GM21381 (cell line): ENCODE data around the gene ROR2.
"Not testable (repeated sequence)": the region's sequence is repeated elsewhere in the genome, so short reads cannot be mapped to it uniquely, and the experiment has no call there.

ENCODE experiments used
- ATAC-seq: cut with Tn5 transposase; IDR thresholded peaks from one replicate; pipeline ENCODE4 v1.9.1; 2021; ENCODE audit warnings: mild to moderate bottlenecking, moderate library complexity; ENCODE audit not compliant: unreplicated experiment

ROR2 gene

DNA sequence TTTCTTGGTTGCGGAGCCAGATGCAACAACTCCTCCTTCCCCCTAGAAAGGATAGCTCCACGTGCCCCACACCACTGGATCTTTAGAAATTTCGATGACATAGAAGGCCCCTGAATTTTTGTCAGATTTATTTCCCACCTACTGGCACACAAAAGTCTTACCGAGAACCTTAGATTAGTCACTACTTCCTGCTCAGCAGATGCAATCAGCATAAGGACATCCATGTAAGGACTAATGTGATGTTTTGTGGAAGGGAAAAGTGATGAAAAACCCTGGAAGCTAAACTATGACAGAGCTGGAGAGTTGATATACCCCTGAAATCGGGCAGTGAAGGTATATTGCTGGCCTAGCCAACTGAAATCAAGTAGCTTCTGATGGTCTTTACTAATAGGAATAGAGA is 400.9 kb downstream of the ROR2 start:
- no peak for ATAC-seq

DNA sequence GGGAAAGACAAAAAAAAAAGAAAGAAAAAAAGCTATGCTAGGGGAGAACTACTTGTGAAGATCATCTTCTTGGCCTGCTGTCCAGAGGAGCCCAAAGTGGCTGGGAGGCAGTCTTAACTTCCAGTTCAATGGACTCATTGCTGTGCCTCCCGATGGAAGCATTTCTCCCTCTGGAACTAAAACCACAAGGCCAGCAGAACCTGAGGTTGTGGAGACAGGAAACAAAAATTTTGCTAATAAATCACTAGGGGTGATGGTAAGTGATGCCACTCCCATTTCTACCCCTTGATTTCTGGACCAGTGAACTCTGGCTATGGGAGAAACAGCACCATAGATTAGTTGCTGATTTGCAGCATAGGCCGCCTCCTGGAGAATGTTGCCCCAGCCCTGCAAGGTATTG is 402.9 kb downstream of the ROR2 start:
- ATAC-seq, result no peak

DNA sequence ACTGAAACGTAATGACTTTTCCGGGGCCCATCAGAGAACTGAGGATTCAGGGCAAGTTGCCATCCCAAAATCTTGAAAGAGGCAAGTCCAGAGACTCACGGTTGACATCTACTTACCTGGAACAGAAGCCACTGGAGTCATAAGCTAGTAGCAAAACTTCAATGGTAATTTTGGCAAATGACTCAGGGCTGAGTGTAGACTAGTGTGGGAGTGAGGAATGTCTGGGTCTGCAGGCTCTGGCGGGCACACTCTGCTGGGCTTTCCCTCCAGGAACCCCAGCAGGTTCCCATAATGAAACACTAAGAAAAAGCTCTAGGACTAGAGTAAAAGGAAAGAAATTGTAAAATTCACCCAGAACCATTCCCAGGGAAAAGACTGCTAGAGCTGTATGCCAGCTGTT is 403.5 kb downstream of the ROR2 start:
- ATAC-seq, result no peak

DNA sequence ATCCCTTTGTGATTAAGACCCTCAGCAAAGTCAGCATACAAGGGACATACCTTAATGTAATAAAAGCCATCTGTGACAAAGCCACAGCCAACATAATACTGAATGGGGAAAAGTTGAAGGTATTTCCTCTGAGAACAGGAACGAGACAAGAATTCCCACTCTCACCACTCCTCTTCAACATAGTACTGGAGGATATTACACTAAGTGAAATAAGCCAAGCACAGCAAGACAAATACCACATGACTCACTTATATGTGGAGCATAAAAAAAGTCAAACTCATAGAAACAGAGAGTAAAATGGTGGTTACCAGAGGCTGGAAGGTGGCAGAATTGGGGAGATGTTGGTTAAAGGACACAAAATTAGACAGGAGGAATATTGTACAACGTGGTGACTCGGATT is 408.3 kb downstream of the ROR2 start:
- ATAC-seq, result no peak

DNA sequence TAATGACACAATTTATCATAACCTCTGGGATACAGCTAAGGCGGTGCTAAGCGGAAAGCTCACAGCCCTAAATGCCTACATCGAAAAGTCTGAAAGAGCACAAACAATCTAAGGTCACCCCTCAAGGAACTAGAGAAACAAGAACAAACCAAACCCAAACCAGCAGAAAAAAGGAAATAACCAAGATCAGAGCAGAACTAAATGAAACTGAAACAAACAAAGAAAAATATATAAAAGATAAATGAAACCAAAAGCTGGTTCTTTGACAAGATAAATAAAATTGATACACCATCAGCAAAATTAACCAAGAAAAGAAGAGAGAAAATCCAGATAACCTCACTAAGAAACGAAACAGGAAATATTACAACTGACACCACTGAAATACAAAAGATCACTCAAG is 409.5 kb downstream of the ROR2 start:
- ATAC-seq, result not testable (repeated sequence)

DNA sequence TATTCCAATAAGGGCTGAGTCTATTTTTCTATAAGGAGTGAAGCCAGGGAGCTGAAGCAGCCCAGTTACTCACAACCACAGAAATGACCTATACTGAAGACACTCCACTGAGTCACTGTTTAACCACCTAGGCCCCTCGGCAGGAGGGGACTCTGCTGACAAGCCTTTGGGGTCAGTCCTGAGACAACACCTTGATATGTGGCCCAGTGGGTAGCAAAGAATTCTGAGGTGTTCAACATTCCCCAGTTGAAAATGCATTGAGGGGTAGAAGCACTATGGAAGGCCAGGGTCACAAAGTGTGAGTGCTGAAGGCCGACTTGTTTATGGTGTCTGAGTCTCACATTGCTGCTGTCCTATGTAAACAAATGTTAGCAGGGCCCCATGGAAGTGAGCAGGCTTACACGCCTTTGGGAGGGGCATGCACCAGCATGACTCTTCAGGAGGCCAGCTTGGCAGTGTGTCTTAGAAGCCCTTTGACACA is 413.8 kb downstream of the ROR2 start:
- ATAC-seq, result no peak

DNA sequence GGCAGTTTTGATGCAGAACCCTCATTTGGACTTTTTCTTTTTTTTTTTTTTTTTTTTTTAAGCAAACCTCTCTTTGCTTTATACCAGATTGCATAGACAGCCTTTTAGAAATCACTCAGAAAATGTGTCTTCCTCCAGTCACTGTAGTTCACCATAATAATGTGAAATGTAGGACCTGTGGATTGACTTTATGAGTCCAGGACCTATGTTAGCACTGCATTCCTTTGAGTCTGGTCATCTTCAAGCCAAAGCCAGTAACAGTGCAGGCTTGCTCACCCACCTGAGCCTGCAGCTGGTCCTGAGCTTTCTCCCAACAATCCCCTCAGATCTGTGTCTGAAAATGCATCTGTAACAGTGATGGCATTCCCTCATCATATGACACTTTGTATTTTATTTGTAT is 415.7 kb downstream of the ROR2 start:
- no peak for ATAC-seq

DNA sequence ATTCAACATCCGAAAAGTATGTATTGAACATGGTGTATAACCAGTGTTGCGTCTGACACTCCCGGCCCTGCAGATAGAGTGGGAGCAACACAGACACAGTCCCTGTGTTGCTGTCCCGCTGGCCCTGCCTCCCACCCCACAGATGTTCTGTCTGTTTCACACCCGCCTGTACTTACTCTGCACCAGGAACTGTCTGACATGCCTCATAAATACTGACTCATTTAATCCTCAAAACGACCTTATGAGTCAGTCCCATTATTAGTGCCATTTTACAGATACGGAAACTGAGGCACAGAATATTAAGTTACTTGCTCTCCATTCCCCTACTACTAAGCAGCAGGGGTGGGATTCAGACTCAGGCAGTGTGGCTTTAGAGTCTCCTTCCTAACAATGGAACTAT is 416.6 kb downstream of the ROR2 start:
- no peak for ATAC-seq

DNA sequence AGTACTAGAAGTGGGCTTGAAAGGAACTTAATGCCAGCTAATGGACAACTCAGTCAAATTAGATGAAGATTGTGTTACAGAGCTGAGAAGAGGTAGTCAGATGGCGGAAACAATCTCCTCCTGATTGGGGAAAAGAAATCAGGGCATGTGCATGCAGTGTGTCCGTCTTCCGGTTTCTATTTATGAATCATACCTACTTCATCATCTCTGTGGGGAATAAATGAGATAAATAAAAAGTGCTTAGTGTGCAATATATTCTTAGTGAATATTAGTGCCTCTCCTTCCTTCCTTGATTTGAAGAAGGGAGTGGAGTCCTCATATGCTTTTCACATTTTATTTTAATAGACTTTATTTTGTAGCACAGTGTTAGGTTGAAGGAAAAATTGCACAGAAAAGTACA is 417.7 kb downstream of the ROR2 start:
- ATAC-seq, result no peak

DNA sequence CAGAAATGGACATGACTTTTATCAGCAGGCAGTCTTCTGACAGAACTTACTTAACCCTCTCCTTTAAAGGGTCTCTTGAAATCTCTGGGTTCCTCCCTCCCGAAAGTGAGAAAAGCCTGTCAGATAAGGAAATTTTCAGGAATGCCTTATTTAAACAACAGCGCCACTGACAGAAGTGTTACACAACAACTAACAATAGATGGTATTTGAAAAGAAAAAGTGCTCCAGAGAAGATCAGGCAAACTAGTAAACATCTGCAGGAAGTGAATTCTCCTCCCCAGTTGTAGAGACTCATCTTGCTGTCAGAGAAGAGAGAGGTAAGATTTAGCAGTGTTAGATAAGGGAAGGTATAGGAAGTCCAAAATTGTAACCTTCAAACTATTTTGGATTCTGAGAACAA is 419.2 kb downstream of the ROR2 start:
- no peak for ATAC-seq

DNA sequence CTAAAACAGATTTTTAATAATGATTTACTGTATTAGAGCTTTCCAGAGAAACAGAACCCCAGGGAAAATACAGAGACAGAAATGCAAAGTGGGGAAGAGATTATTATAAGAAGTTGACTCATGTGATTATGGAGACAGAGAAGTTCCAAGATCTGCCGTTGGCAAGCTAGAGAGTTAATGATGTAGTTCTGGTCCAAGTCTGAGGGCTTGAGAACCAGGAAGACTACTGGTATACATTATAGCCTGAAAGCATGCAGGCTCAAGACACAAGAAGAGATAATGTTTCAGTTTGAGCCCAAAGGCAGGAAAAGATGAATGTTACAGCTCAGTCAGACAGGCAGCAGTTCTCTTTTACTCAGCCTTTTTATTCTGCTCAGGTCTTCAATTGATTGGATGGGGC is 427.5 kb downstream of the ROR2 start:
- ATAC-seq, result no peak

DNA sequence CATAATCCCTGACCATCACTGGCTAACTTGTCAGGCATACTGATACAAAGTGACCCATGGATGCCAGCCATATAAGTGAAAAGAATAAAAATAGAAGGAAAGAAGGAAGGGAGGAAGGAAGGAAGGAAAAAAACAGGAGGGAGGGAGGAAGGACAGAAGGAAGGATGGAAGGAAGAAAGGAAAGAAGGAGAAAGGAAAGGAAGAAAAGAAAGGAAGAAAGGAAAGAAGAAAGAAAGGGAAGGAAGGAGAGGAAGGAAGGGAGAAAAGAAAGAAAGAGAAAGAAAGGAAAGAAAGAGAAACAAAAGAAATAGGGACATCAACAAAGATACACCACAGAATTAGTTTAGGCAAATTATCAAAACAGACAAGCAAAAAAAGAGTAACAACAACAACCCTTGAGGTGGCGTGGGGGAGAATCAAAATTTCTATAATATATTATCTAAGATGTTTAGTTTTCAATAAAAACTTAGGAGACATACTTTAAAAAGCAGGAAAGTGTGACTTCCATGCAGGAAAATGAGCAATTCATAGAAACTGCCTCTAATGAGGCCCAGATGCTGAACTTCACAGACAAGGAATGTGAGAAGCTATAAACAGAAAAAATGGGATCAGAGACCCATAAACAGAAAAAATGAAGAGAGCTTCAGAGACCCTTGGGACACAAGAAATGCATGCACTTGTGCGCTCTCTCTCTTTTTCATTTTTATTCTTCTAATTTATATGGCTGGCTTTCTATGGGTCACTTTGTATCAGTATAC is 430.3 kb downstream of the ROR2 start:
- no peak for ATAC-seq

DNA sequence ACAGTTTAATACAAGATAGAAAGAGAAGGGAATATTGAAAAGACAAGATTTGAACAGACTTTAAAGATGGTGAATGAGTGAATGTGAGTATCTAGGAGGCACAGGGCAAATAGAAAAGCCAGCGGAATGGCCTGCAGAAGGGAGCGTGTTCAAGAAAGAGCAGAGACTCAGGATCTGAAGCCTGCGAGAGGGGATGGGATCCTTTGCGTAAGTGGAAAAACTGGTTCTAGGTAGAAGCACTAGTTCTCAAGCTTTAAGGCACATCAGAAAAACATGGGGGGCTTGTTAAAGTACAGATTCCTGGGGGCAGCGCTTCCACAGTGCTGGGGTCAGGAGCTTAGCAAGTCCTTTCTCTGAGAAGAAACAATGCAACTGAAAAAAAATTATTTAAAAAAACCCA is 431.6 kb downstream of the ROR2 start:
- no peak for ATAC-seq

DNA sequence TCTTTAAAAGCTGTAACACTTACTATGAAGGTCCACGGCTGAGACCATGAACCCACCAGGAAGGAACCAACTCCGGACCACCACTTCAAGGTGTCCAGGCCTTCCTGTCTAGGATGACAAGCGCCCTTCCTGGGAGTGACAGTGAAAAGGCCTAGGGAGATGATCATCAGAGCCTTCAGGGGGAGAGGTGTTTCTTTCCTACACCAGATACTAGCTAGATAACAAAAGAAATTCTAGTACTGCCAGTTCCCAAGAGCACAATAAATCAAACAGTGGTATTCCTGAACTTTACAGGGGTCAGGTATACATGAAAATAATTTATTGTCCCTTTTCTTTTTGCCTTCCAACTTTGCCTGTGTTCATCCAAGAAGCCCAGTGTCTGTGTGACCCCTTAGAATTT is 432.2 kb downstream of the ROR2 start:
- ATAC-seq, result no peak

DNA sequence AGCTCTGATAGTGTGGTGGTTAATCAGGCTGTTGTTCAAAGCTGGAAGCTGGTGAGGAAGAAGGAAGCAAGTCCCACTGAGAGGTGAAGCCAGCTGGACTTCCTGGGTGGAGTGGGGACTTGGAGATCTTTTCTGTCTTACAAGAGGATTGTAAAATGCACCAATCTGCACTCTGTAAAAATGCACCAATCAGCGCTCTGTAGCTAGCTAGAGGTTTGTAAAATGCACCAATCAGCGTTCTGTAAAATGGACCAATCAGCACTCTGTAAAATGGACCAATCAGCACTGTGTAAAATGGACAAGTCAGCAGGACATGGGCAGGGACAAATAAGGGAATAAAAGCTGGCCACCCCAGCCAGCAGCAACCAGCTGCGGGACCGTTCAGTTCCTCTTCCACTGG is 432.7 kb downstream of the ROR2 start:
- ATAC-seq, result not testable (repeated sequence)

DNA sequence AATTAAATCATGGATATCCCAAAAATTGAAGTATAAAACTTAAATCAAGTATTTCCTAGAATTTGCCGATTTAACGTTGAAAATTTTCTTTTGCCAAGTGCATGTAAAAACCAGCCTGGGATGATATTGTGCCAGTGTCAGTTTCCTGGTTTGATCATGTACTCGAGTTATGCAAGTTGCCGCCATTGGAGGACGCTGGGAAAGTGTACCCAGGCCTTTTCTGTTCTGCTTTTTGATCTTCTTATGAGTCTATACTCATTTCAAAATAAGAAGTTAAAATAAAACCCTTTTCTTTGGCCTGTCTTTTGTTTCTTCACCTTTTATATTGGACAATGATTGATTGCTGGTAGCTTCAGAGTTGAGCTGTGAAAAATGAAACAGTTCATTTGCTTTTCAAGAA is 433.3 kb downstream of the ROR2 start:
- no peak for ATAC-seq

DNA sequence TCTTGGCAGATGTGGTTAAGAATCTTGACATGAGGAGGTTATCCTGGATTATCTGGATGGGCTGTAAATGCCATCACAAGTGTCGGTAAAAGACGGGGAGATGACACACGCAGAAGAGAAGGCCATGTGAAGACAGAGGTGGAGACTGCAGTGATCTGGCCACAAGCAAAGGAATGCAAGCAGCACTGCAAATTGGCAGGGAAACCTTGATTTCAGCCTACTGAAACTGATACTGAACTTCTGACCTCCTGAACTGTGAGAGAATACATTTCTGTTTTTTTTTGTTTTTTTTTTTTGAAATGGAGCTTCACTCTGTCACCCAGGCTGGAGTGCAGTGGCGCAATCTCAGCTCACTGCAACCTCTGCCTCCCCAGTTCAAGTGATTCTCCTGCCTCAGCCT is 433.9 kb downstream of the ROR2 start:
- no peak for ATAC-seq

DNA sequence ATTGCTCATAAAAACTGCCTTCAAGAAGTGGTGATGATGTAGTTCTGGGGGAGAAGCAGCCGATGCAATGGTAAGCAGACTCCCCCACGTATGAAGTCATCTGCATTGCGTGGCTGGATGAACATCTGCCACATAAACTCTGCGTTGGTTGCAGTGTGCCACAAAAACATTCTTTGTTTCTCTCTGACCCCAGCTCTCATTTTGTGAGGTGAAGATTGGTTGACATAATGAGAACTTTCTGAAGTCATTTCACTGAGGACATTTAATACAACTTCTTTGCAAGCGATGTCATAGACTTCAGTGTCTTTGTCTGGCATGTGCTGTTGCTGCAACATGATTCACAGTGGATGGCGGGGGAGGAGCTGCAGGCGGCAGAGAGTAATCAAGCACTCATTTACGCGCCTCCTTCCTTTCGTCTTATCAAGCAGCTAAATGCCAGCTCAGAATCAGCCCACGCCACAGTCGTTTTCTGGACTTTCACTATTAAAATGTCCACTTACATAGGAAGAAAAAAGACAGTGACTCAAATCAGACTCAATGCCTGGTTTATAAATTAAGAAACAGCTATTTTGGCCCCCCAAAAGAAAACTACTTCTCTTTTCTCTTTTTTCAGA is 434.8 kb downstream of the ROR2 start:
- ATAC-seq, result peak; percentile 57
